T-helper 9 cell (primary cell): ENCODE results near the gene UBC.
"Not testable (repeated sequence)": the region's sequence is repeated elsewhere in the genome, so short reads cannot be mapped to it uniquely, and the experiment has no call there.

Source experiments
- DNase-seq: peaks from one replicate; pipeline ENCODE4 v3.0.0-alpha.2; 2020
- total RNA-seq, 2 donors: gene quantifications; one replicate each; lab custom pipeline; 2026; lab: John Stamatoyannopoulos, UW

UBC gene
- 1,364 to 1,780 reads per million in 2 donors for total RNA-seq

DNA sequence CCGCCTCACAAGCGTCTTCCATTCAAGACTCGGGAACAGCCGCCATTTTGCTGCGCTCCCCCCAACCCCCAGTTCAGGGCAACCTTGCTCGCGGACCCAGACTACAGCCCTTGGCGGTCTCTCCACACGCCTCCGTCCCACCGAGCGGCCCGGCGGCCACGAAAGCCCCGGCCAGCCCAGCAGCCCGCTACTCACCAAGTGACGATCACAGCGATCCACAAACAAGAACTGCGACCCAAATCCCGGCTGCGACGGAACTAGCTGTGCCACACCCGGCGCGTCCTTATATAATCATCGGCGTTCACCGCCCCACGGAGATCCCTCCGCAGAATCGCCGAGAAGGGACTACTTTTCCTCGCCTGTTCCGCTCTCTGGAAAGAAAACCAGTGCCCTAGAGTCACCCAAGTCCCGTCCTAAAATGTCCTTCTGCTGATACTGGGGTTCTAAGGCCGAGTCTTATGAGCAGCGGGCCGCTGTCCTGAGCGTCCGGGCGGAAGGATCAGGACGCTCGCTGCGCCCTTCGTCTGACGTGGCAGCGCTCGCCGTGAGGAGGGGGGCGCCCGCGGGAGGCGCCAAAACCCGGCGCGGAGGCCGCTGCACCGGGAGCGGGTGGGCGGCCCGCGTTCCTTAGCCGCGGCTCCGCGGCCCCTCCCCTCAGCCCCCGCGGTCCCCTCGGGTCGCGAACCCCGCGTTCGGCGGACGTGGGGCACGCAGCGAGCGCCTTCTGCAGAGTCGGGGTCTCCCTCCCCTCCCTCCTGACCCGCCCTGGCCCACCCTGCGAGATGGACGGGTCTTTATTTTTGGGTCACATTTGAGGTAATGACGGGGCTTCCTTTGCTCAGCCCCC, at the start of gene UBC:
Gene UBC (minus strand): TSS at position 259 of the 847 bp plus-strand sequence. CDS start 879 bp downstream, outside the sequence.
- peak; percentile 88 for DNase-seq

DNA sequence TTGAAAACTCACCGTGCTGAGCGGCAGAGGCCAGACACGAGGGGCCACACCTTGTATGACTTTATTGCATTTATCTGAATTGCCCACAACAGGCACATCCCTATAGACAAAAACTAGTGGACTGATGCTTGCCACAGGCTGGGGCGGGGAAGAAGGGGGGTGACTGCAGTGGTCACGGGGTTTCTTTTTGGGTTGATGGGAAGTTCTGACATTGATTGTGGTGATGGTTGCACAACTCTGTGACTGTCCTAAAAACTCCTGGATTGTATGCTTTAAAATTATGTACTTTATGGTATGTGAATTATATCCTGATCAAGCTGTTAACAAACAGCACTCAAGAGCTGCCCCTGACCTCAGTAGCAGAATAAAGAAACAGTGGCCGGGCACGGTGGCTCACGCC, 48.8 kb upstream of the UBC start:
- no peak for DNase-seq

DNA sequence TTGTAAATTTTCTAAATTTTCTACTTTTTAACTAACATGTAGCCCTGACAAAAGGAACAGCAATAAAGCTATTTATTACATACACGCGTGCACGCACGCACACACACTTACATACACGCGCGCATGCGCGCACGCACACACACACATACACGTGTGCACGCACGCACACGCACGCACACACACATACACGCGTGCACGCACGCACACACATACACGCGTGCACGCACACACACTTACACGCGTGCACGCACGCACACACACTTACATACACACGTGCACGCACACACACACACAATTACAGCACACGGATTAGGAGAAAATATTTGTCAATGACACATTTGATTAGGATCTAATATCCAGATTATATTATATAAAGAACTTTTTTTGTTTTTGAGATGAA, 46.6 kb upstream of the UBC start:
- DNase-seq, result no peak

DNA sequence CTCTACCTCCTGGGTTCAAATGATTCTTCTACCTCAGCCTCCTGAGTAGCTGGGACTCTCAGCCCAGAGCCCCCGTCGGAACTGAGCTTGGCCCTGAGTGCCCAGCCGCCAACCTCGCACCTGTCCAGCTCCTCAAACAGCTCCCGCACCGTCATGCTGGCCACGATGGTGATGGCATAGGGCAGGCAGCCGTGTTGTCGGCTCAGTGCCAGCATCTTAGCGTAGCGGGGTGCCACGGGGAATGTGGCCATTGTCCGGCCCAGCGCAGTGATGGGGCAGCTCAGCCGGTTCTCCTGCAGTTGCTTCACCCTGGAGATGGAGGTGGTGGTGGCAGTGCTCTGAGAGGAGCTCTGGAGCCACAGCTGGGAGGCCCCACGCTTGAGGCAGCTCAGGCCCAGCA, 42.1 kb upstream of the UBC start:
- DNase-seq, result no peak

DNA sequence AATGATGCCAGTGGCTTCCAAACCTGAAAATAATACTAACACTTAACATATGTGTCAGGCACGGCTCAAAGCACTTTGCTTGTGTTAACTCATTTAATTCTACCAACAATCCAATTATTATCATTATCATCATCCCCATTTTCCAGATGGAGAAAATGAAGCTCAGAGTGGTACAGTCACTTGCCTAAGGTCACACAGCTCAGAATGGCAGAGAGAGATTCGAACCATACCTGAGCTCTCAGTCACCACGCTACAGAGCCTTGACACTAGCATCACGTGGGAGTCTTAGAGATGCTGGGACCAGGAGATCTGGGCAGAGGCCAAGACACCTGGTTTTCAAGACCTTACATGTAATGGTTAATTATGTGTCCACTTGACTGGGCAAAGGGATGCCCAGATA, 40.3 kb upstream of the UBC start:
- no peak for DNase-seq

DNA sequence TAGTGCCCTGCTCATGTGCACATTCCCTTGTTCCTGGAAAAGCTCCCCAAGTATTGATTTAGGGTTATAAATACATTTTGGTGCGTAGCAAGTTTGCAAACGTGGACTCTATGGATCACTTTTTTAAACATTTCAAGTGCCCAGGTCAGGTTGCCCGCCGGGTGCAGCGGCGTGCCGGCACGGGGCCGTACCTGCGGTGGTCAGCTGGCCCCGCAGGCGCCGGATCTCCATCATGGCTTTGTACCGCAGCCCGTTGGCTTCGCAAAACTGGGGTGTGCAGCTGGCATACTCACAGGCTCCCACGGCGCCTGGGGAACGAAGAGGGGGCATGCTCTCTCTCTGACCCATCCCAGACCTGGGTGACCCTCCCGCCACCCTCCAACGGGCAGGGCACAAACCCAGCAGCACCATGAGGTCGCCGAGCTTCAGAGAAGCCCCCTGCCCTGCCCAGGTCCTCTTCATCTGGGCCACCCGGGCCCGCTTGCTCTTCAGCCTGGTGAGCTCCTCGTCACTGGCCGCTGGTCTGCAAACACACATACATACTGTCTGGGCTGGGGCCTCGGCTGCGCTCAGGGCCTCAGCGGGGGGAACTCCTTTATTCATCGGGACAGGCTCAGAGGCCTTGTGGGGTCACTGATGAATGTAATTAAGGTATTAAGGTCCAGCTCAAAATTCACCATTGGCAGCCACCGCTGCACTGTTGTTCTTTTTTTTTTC, 39.4 kb upstream of the UBC start:
- DNase-seq, result no peak

DNA sequence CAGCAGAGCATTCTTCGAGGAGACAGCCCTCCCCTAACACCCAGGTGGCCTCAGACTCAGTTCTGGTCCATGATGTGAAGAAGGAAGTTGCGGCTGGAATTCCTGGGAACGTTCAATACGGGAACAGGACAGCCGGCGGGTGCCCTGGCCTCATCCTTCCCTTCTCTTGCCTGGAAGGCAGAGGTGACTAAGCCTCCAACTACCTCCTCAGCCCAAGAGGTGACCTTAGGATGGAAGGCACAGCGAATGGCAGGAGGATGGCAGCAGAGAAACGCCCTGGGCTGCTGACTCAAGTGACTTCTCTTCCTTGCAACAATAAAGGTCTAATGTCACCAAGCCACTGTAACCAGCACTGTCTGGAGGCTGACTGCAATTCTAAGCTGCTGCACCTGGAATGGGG, 38.4 kb upstream of the UBC start:
- no peak for DNase-seq

DNA sequence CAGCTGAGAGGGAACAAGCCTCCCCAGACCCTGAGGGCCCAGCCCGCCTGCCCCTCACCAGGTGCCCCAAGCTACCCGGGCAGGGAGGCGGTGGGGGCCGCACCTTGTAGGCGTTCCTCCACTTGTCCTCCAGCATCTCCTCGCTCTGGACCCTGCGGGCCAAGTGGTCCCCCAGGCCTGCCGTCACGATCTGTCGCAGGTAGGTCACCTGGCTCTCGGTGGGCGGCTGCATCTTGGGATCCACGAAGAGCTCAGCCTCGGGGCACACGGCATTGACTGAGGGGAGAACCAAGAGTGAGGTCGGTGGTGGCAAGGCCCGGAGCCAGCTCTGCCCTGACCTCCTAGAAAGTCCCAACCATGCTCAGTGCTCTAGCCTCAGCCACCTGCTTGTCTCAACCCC, 37.8 kb upstream of the UBC start:
- no peak for DNase-seq

DNA sequence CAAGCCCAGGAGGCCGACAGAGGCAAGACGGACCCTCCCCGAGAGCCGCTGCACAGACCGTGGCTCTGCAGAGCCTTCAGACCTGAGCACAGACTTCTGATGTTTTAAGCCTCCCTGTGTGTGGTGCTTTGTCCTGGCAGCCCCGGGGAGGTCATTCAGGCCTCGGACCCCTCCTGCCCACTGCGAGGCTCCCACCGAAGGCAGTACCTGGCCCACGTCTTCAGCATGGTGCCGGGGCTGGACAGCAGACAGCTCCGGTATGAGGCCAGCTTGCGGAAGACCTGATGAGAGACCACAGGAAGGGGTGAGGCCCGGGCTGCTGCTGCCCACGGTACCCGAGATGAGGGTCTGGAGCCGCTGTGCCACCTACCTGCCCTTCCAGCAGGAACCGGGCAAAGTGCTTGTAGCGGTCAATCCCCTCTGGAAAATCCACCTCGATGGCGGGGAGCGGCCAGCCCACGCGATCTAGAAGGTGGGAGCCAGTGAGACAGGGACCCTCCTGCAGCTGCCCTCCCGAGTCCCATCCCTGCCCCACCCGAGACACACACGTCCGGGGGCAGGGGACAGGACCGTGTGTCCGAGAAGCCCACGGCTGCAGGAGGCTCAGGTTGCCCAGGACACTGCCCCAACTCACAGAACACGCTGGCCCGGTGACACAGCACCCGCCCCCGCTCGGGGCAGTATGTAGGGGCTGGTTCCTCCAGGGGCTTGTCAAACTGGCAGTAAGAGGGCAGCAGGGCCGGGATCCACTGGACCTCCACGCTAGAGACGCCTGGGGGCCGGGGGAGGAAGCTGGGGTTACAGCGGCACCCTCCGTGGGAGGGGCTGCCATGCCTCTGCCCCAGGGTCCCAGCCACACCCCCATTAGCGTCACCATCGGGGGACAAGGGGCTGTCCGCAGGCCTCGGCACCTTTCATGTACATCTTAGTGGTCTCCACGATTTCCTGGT, 35.6 kb upstream of the UBC start:
- DNase-seq, result no peak

DNA sequence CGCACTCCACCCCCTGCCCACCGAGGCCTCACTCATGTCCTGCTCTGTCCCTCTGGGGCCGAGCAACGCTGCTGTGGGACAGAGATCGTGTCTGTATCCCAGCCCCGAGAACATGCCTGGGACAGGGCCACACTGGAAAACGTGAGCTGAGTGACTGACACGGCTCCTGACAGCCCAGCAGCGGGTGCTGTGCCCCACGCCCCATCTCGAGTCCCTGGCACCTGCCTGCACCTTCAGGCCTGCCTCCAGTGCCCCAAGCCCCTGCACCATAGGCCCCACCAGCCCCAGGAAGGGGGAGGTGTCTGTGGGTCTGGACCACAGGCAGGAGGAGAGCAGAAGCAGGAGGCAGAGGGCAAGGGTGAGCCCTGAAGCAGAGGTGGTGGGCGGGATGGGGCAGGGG, 34.6 kb upstream of the UBC start:
- no peak for DNase-seq

DNA sequence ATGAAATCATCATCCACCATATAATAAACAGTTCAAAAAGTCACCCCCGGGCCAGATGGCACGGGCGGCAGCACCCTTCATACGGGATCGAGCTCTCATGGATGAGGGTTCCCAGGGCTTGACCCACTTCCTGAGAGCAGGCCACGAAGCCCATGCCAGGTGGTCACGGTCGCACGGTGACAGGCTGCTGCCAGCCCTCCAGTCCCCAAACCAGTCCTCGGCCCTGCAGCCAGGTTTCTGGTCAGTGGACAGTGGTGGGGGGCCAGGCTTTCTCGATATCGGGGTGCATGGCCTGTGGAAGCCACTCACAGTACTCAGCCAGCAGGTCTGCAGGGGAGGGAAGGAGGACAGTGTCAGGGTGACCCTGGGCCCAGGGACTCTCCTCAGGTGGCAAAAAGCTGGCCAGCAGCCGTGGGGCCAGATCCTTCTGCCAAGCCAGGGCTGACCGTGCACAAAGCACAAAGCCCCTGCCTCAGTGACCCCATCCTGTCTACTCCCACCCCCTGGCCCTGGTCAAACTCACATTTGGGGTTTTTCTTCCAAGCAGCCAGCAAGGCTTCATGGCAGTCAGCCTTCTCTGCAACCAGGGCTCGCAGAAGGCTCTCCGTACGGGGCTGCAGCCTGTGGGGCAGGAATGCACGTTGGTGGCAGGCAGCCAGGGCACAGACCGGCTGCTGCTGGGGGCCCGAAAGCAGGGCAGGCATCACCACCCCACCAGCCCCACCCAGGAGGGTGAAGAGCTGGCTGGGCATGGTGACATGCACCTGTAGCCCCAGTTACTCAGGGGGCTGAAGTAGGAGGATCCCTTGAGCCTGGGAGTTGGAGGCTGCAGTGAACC, 33.3 kb upstream of the UBC start:
- DNase-seq, result no peak

DNA sequence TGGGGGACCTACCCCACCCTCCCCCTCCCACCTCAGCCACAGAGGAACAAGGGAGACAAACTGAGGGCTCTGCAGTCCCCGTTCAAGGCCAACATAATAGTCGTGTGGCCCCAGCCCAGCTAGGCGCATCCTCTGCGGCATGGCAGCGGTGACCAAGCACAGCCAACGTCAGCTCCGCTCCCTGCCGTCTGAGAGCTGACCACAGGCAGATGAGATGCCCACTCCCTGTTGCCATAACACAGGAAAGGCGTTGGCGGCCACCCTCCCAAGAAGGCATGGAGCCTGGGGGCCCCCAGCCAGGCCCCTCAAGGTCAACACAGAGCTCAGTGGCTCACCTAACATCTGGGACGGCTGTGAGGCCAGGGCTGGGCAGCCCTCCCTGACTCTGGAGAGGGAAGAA, 32.6 kb upstream of the UBC start:
- no peak for DNase-seq

DNA sequence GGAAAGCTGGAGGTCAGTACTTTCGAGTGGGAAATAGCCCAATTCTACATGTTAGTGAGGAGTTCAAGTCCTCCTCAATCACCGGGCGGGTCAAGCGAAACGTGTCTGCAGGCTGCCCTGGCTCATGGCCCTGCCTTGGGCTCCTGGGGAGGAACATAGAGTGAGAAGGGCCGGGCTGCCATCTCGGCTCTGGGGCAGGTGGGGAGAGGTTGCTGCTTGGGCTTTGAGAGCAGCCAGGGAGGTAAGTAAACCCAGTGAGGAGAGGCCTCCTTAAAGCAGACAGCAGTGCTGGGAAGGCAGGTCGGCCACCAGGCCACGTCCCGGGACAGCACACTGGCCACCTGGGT, 32.0 kb upstream of the UBC start:
- no peak for DNase-seq

DNA sequence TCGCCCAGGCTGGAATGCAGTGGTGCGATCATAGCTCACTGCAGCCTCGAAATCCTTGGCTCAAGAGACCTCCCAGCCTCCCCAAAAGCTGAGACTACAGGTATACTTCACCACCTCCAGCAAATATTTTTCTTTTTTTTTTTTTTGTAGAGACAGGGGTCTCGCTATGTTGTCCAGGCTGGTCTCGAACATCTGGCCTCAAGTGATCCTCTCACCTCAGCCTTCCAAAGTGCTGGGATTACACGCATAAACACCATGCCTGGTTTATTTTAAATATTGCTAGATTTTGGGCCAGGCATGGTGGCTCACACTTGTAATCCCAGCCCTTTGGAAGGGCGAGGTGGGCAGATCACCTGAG, 26.7 kb upstream of the UBC start:
- DNase-seq, result no peak

DNA sequence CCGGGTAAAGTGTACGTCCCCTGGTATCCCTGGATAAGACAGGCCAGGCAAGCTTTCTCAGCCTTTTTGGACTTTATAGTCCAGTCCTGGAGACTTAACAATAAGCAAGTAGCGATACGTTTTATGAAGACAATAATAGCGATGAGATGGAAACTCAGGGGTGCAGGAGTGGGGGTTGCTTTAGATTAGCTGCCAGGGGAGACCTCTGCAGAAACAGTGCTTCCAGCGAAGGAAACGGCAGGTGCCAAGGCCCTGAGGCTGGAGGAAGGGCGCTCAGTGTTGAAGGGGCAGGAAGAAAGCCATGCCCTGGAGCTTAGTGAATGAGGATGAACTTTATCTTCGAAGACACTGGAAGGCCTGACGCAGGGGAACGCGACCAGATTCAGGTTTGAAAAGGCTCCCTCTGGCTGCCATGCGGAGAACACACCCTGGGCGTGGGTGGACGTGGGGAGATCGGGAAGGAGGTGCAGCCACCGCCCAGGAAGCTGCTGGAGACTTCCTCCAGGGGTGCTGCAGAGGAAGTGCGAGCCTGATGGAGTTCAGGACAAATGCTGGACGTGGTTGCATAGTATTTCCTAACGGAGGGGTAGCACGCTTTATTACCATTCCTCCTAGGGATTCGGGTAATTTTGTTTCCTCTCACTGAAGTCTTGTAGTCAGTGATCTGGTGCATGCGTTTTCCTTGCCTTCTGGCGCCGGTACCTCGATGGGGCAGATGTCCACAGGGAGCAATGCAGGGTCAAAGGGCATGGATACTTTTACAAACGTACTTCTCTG, 26.1 kb upstream of the UBC start:
- DNase-seq, result peak; percentile 72

DNA sequence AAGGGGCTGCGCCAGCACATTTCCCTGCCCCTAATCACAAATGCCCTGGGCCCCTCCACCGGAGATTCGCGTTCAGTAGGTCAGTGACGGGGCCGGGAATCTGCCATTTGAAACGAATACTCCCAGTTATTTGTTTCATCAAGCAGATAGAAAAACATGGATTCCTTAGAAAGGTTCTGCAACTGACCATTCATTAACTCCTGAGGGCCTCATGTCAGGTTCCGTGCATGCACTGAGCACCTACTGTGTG, 25.6 kb upstream of the UBC start:
- DNase-seq, result no peak

DNA sequence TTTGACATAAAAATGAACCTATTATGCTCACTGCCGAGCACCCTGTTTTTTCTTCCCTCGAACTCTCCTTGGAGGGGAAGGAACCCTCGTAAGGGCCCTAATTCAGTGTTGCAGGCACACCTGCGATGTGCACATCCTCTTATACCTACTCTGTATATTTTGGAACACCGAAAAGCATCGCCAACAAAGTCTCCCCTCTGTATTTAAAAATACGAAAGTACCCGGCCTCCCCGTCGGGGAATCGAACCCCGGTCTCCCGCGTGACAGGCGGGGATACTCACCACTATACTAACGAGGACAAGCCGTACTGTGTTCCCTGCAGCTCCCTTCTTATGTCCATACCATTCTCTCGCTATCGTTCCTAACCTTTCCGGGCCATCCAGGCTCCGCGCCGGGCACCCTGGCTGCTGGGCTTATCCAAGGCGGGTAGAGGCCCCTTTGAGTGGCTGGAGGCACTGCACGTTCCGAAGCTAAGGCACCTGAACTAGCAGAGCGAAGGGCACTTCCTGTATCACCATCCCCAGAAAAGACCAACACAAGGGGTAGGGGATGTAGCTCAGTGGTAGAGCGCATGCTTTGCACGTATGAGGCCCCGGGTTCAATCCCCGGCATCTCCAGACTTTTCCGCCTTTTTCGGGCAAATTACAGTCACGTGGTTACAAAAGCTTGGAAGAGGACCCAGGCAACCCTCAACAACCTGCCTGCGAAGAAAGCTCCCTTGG, 25.1 kb upstream of the UBC start:
- peak; percentile 82 for DNase-seq

DNA sequence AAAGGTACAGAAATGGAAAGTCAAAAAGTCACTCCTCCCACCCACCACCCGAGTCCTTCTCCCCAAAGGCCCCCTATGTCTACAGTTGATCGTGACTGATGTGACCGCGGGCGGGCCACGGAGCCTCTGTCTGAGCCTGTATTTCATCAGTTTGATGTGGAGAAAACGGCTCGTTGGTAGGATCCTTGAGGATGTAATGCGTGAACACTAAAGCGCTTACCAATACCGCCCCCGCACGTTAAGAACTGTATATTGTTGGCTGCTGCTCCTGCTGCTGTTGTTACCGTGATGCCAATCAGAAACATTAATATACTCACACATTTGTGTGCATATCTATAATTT, 24.6 kb upstream of the UBC start:
- DNase-seq, result peak; percentile 42

DNA sequence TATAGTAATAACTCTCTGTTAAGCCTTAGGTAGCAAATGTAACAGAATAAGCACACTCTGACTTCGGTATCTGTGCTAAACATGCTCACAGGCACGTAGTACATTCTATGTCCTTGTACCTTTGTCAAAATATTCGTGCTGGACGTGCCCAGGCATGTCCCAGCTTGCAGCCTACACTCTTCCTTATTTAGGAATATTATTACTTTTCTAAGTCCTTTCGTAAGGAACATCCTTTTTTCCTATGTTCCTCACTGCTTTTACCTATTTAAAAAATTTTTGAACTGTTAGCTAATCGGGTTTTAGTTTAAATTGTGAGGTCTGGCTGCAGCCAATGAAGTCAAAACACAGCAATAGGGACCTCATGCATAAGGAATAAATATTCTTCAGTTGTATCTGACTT, 24.1 kb upstream of the UBC start:
- DNase-seq, result no peak

DNA sequence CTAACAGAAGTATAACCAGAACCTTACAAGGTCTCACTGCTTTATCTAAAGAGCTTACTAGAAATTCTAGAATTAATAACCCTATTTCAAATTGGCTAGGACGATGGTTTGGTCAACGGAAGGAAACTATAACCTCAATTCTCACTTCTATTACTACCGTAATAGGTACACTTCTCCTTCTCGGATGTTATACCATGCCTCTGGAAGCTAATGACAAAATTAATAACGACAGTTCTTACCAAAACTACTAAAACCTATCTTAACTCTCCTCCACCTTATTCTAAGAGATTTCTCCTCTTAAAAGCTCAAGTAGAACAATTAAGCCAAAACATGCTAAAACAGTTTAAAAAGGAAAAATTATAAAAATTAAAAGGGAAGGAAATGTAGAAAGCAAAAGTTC, 23.7 kb upstream of the UBC start:
- DNase-seq, result no peak

DNA sequence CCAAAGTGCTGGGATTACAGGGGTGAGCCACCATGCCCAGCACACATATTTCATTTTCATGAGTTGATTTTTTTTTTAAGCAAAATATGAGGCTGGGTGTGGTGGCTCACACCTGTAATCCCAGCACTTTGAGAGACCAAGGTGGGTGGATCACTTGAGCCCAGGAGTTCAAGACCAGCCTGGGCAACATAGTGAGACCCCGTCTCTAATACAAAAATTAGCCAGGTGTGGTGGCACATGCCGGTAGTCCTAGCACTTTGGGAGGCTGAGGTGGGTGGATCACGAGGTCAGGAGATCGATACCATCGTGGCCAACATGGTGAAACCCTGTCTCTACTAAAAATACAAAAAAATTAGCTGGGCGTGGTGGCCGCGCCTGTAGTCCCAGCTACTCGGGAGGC, 17.1 kb upstream of the UBC start:
- not testable (repeated sequence) for DNase-seq
